ENCODE data around the gene PROSER1. TPM values are rescaled to one million over a fixed set of nuclear protein-coding genes. Genes with fewer than 3 reads are reported as not detected.

The PROSER1 gene
- total RNA-seq, 1 experiment from 2014 or later = 75.6 TPM

GRCh38 chr13:38969187-38969586, 68.7 kb downstream of the PROSER1 start:
- CTCF ChIA-PET = interaction anchor here (0.9 kb wide), 1 partner anchor 68 kb away, joined by 3 read pairs; the partner anchor contains the start of gene PROSER1
- Mint-ChIP-seq H3K27me3 (ENCODE audit: insufficient read depth, unreplicated experiment) (no peaks in the 10 kb centered on the region), H3K4me3 (ENCODE audit: unreplicated experiment) (no peak overlapping the region), H3K9me3 (ENCODE audit: unreplicated experiment) (no peaks in the 10 kb centered on the region), H3K27ac (ENCODE audit: unreplicated experiment) (no peak overlapping the region), H3K4me1 (ENCODE audit: low read depth, unreplicated experiment) (peaks cover 12% of the 10 kb centered on the region), H3K36me3 (ENCODE audit: insufficient read depth, unreplicated experiment) (no peaks in the 10 kb centered on the region)
- H3K9me3 ChIP-seq = no peaks in the 10 kb centered on the region
- H3K4me3 ChIP-seq (ENCODE audit: low read depth, low read length) = no peak overlapping the region
- H3K4me1 ChIP-seq = no peaks in the 10 kb centered on the region
- TF ChIP-seq CTCF (IDR thresholded peaks at IDR 0.05; ENCODE audit: insufficient read depth in 1 of 2, low read depth in 1 of 2, low read length in 1 of 2, severe bottlenecking in 1 of 2, unreplicated experiment in 1 of 2) = no peak
- H3K27me3 ChIP-seq (replicated peaks; ENCODE audit: control insufficient read depth, insufficient read depth, low read length) = no peaks in the 10 kb centered on the region
- no TSS peak for BruUV-seq (replicated peaks)
- H3K36me3 ChIP-seq (ENCODE audit: control insufficient read depth, insufficient read depth, low read length) = no peaks in the 10 kb centered on the region
- DNase-seq = no peak
- intact Hi-C loops (cut with micrococcal nuclease; ENCODE audit: unreplicated experiment) = no loop called here
- POLR2A ChIA-PET = no interaction called here

DNA sequence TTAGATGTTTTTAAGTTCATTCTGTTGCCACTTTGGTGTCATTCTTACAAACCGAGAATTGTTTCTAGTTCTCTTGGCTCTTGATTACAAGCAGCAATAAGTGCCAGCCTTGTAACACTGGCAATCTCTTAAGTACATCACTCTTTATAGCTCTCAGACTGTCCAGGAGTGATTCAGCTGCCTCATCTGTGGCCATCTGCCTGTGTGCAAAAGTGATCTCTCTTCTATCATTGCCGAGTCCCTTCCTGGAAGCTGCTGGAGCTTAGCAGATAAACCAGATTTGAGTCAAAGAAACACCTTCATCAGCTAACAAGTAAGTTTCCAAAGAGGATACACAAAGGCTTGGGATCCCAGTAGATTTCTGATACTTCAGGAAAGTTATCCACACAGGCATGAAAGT, 70.4 kb downstream of the PROSER1 start:
- intact Hi-C loops (cut with micrococcal nuclease; ENCODE audit: unreplicated experiment) = no loop called here
- H3K36me3 Mint-ChIP-seq (ENCODE audit: insufficient read depth, unreplicated experiment) = no peaks in the 10 kb centered on the region
- Histone ChIP-seq H3K36me3 (ENCODE audit: control insufficient read depth, insufficient read depth, low read length) (no peaks in the 10 kb centered on the region), H3K9me3 (no peaks in the 10 kb centered on the region), H3K4me1 (no peaks in the 10 kb centered on the region), H3K27me3 (replicated peaks; ENCODE audit: control insufficient read depth, insufficient read depth, low read length) (no peaks in the 10 kb centered on the region), H3K4me3 (ENCODE audit: low read depth, low read length) (no peak overlapping the region)
- no peak overlapping the region for H3K27ac Mint-ChIP-seq (ENCODE audit: unreplicated experiment)
- peaks cover 12% of the 10 kb centered on the region for H3K4me1 Mint-ChIP-seq (ENCODE audit: low read depth, unreplicated experiment)
- H3K27me3 Mint-ChIP-seq (ENCODE audit: insufficient read depth, unreplicated experiment) = no peaks in the 10 kb centered on the region
- no peak for DNase-seq
- no TSS peak for BruUV-seq (replicated peaks)
- no peak for TF ChIP-seq CTCF (IDR thresholded peaks at IDR 0.05; ENCODE audit: insufficient read depth in 1 of 2, low read depth in 1 of 2, low read length in 1 of 2, severe bottlenecking in 1 of 2, unreplicated experiment in 1 of 2)
- no peaks in the 10 kb centered on the region for H3K9me3 Mint-ChIP-seq (ENCODE audit: unreplicated experiment)
- POLR2A ChIA-PET = no interaction called here
- CTCF ChIA-PET = no interaction called here
- H3K4me3 Mint-ChIP-seq (ENCODE audit: unreplicated experiment) = no peak overlapping the region

DNA sequence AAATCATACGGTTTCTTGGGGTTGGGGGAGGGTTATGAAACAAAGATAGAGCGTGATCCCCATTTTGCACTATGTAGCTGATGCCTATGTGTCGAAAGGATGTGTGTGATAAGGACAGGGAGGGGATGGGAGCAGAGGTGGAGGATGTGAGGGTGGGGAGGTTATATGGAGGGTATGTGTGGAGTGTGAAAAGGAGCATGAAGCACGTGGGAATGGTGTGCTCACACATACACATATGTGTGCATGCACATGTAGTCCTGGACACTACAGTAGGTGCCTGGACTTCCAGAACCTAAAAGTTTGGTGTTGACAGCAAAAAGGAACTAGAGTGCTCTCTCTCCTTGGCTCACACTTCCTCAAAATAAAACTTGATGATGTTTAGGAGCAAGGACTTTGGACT, 72.6 kb downstream of the PROSER1 start:
- no peaks in the 10 kb centered on the region for H3K27me3 Mint-ChIP-seq (ENCODE audit: insufficient read depth, unreplicated experiment)
- H3K36me3 Mint-ChIP-seq (ENCODE audit: insufficient read depth, unreplicated experiment) = no peaks in the 10 kb centered on the region
- H3K9me3 Mint-ChIP-seq (ENCODE audit: unreplicated experiment) = no peaks in the 10 kb centered on the region
- peaks cover 9% of the 10 kb centered on the region; the same call in 1 of the 2 replicates for H3K9me3 ChIP-seq
- ChIA-PET CTCF (no interaction called here), POLR2A (no interaction called here)
- H3K36me3 ChIP-seq (ENCODE audit: control insufficient read depth, insufficient read depth, low read length) = no peaks in the 10 kb centered on the region
- no TSS peak for BruUV-seq (replicated peaks)
- peaks cover 1% of the 10 kb centered on the region for H3K4me1 Mint-ChIP-seq (ENCODE audit: low read depth, unreplicated experiment)
- H3K27me3 ChIP-seq (replicated peaks; ENCODE audit: control insufficient read depth, insufficient read depth, low read length) = no peaks in the 10 kb centered on the region
- no peak overlapping the region for H3K4me3 ChIP-seq (ENCODE audit: low read depth, low read length)
- intact Hi-C loops (cut with micrococcal nuclease; ENCODE audit: unreplicated experiment) = no loop called here
- no peaks in the 10 kb centered on the region for H3K4me1 ChIP-seq
- H3K27ac Mint-ChIP-seq (ENCODE audit: unreplicated experiment) = no peak overlapping the region
- no peak for TF ChIP-seq CTCF (IDR thresholded peaks at IDR 0.05; ENCODE audit: insufficient read depth in 1 of 2, low read depth in 1 of 2, low read length in 1 of 2, severe bottlenecking in 1 of 2, unreplicated experiment in 1 of 2)
- no peak overlapping the region for H3K4me3 Mint-ChIP-seq (ENCODE audit: unreplicated experiment)
- no peak for DNase-seq

All from Caco-2 (cell line).